Smooth muscle cell (in vitro differentiated cells): Measurements from ENCODE around the gene SHROOM3. TPM values are rescaled to one million over a fixed set of nuclear protein-coding genes. Genes with fewer than 3 reads are reported as not detected.
A peak's percentile ranks its signal among the peaks of the same experiment; 100 is the strongest.

Source experiments
- DNase-seq: peaks from one replicate; lab custom pipeline; 2025; ENCODE audit not compliant: unreplicated experiment; lab: John Stamatoyannopoulos, UW
- H2AFZ ChIP-seq: fragments of 200-600 bp; sonication (generic); 2 replicates; pipeline ENCODE4 v1.6.0; 2016; ENCODE audit warnings: antibody characterized with exemption, low read depth, mild to moderate bottlenecking
- H3F3A ChIP-seq: fragments of 200-600 bp; sonication (generic); 2 replicates; pipeline ENCODE4 v1.6.0; 2017; ENCODE audit warnings: antibody characterized with exemption, low read depth
- H3K27ac ChIP-seq: fragments of 200-600 bp; sonication (generic); 2 replicates; pipeline ENCODE4 v1.5.1; 2016; ENCODE audit warnings: low read depth, mild to moderate bottlenecking
- H3K27me3 ChIP-seq: fragments of 200-600 bp; sonication (generic); 2 replicates; pipeline ENCODE4 v1.6.1; 2016; ENCODE audit warnings: low read depth, mild to moderate bottlenecking
- H3K36me3 ChIP-seq: fragments of 200-600 bp; sonication (generic); 2 replicates; pipeline ENCODE4 v1.5.1; 2016; ENCODE audit warnings: low read depth
- H3K4me1 ChIP-seq: fragments of 200-600 bp; sonication (generic); 2 replicates; pipeline ENCODE4 v1.5.1; 2016; ENCODE audit warnings: low read depth
- H3K4me2 ChIP-seq: fragments of 200-600 bp; sonication (generic); 2 replicates; pipeline ENCODE4 v1.6.0; 2016; ENCODE audit warnings: mild to moderate bottlenecking
- H3K4me3 ChIP-seq: fragments of 200-600 bp; sonication (generic); 2 replicates; pipeline ENCODE4 v1.5.1; 2016; ENCODE audit warnings: mild to moderate bottlenecking
- H3K79me2 ChIP-seq: fragments of 200-600 bp; sonication (generic); 2 replicates; pipeline ENCODE4 v1.6.0; 2016; ENCODE audit warnings: low read depth, mild to moderate bottlenecking
- H3K9ac ChIP-seq: fragments of 200-600 bp; sonication (generic); 2 replicates; pipeline ENCODE4 v1.6.0; 2016; ENCODE audit warnings: low read depth
- H3K9me3 ChIP-seq: fragments of 200-600 bp; sonication (generic); replicated peaks from 2 replicates; pipeline ENCODE4 v1.5.1; 2016; ENCODE audit warnings: low read depth
- H4K20me1 ChIP-seq: fragments of 200-600 bp; sonication (generic); 2 replicates; pipeline ENCODE4 v1.6.0; 2016; ENCODE audit warnings: low read depth
- WGBS: methylation state at CpG from one replicate; pipeline ENCODE4 v1.1.7; 2016; ENCODE audit warnings: low lambda C conversion rate; 5-methylcytosine and 5-hydroxymethylcytosine counted together
- polyA plus RNA-seq: library from polyadenylated mRNA; unstranded; fragments of >200 nt; fragmentation: Nextera tagmentation; extraction: Ambion mirVana; gene quantifications from 2 replicates; pipeline ENCODE4 v1.2.1, GENCODE V29; 2016
- total RNA-seq: library from RNA; depleted of rRNA; stranded (reverse); fragments of >200 nt; gene quantifications from 2 replicates; pipeline ENCODE4 v1.2.3, GENCODE V29; 2014
- TF ChIP-seq, protein P1 (sequence below): fragments of 200-600 bp; sonication (generic); IDR thresholded peaks from 2 replicates; pipeline ENCODE4 v1.5.1; 2017; ENCODE audit warnings: borderline replicate concordance, mild to moderate bottlenecking, antibody characterized with exemption; ENCODE audit not compliant: insufficient read depth, poor library complexity, severe bottlenecking

SHROOM3 gene
- total and polyA plus RNA-seq, 2 experiments from 2014 or later: 10.0 to 31.9 TPM

DNA sequence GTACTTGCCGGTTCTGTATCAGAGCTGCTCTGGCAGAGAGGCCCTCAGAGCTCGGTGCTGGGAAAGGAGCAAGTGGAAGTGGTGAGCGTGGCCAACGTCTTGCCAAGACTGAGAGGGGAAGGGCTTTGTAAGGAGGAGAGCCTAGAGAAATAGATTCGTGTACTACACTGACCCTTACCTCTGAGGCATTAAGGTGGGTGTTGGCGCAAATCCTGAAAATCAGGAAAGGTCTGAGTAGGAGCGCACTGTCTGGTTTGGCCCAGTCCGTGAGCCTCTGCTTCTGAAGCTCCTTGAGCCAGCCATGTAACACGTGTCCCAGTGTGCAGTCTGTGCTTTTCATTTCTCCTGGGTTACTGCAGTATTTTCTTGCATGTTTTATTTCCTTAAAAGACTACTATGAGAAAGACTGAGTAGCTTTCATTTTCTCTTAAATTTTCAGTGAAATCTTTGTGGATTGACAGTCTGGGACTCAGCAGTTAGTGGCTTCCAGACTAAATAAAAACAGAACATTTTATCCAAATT lies 322.4 kb downstream of the SHROOM3 start:
- no peak overlapping the region for H3K9ac ChIP-seq
- H3K4me1 ChIP-seq: no peaks in the 10 kb centered on the region
- no peak overlapping the region for H2AFZ ChIP-seq
- no peaks in the 10 kb centered on the region for H3K79me2 ChIP-seq
- H4K20me1 ChIP-seq: no peaks in the 10 kb centered on the region
- TF ChIP-seq, protein P1, sequence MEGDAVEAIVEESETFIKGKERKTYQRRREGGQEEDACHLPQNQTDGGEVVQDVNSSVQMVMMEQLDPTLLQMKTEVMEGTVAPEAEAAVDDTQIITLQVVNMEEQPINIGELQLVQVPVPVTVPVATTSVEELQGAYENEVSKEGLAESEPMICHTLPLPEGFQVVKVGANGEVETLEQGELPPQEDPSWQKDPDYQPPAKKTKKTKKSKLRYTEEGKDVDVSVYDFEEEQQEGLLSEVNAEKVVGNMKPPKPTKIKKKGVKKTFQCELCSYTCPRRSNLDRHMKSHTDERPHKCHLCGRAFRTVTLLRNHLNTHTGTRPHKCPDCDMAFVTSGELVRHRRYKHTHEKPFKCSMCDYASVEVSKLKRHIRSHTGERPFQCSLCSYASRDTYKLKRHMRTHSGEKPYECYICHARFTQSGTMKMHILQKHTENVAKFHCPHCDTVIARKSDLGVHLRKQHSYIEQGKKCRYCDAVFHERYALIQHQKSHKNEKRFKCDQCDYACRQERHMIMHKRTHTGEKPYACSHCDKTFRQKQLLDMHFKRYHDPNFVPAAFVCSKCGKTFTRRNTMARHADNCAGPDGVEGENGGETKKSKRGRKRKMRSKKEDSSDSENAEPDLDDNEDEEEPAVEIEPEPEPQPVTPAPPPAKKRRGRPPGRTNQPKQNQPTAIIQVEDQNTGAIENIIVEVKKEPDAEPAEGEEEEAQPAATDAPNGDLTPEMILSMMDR: no peak
- 92% methylated on average over 9 of the region's 9 CpGs for WGBS
- H3F3A ChIP-seq: peaks cover 12% of the 10 kb centered on the region
- H3K9me3 ChIP-seq: no peaks in the 10 kb centered on the region
- no peak overlapping the region for H3K27ac ChIP-seq
- DNase-seq: no peak
- H3K4me3 ChIP-seq: no peak overlapping the region
- H3K4me2 ChIP-seq: no peak overlapping the region
- H3K36me3 ChIP-seq: no peaks in the 10 kb centered on the region
- no peaks in the 10 kb centered on the region for H3K27me3 ChIP-seq

DNA sequence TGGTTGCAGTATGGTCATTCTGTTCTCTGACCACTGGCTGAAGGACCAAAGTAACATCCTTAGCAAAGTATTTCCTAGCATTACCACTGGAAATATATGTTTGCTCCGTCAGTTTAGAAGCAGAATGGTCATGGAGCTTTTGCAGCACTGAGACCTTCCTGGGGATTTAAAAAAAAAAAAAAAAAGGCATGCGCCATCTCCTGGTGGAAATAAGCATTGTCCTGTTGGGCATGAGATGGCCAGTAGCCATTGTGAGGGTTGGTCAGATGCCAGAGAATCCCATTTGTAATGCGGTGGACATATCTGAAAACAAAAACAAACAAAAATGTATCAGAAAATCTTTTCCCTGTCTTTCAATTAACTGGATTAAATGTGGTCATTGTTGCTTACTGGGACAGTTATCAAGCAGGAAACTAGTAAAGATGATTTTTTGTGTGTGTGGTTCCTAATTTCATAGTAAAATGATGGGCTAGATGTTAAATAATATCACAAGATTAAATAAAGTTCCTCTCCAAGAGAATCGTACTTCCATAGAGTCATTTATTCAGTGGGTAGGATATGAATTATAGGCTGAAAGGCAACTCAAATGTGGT lies 323.4 kb downstream of the SHROOM3 start:
- H3F3A ChIP-seq: peaks cover 5% of the 10 kb centered on the region
- H4K20me1 ChIP-seq: no peaks in the 10 kb centered on the region
- no peak overlapping the region for H3K4me3 ChIP-seq
- 33% methylated on average over 4 of the region's 4 CpGs for WGBS
- no peaks in the 10 kb centered on the region for H3K4me1 ChIP-seq
- no peaks in the 10 kb centered on the region for H3K27me3 ChIP-seq
- H3K9ac ChIP-seq: no peak overlapping the region
- H2AFZ ChIP-seq: no peak overlapping the region
- no peaks in the 10 kb centered on the region for H3K9me3 ChIP-seq
- no peak for DNase-seq
- H3K36me3 ChIP-seq: no peaks in the 10 kb centered on the region
- no peaks in the 10 kb centered on the region for H3K79me2 ChIP-seq
- TF ChIP-seq, protein P1: peak; percentile 76
- H3K4me2 ChIP-seq: peak overlapping the region; percentile 41
- peak overlapping the region; percentile 20 for H3K27ac ChIP-seq

- Histone ChIP-seq H3K79me2 (no peaks in the 10 kb centered on the region), H3K4me1 (peaks cover 4% of the 10 kb centered on the region), H2AFZ (no peak overlapping the region), H3K9me3 (no peaks in the 10 kb centered on the region), H3K27me3 (no peaks in the 10 kb centered on the region), H3K4me3 (no peak overlapping the region), H3K27ac (peak overlapping the region; percentile 20), H3K9ac (no peak overlapping the region), H3K4me2 (peak overlapping the region; percentile 26), H3F3A (no peaks in the 10 kb centered on the region), H3K36me3 (no peaks in the 10 kb centered on the region), H4K20me1 (no peaks in the 10 kb centered on the region)
- DNase-seq: no peak
- TF ChIP-seq, protein P1: no peak
- 75% methylated on average over 3 of the region's 3 CpGs for WGBS
Measured at GRCh38 chr4:76758996-76759395, 324.0 kb downstream of the SHROOM3 start.

DNA sequence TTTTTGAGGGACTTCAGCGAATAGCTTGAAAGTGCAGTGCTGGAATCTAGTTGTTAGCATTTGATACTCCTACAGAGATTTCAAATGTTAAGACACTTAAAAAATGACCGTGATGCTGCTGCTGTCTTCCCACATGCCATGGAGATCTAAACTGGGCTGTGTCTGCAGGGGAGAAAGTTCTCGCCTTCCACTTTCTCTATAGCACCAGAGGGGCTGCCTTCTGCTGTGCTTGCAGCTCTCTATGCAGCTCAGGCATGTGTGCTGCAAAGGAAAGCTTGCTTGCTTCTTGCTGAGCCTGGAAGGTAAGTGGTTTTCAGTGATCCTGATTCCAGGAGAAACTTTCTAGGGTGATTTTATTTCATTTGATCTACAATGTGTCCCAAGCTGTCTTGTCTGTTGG lies 325.2 kb downstream of the SHROOM3 start:
- Histone ChIP-seq H3K9ac (no peak overlapping the region), H3K4me3 (no peak overlapping the region), H3K4me1 (peaks cover 10% of the 10 kb centered on the region), H3K79me2 (no peaks in the 10 kb centered on the region), H3F3A (peaks cover 8% of the 10 kb centered on the region), H3K27me3 (no peaks in the 10 kb centered on the region), H3K4me2 (no peak overlapping the region), H3K27ac (no peak overlapping the region), H3K9me3 (no peaks in the 10 kb centered on the region), H4K20me1 (no peaks in the 10 kb centered on the region), H3K36me3 (no peaks in the 10 kb centered on the region), H2AFZ (no peak overlapping the region)
- TF ChIP-seq, protein P1: no peak
- DNase-seq: no peak
- WGBS: 87% methylated on average over 3 of the region's 3 CpGs
